Smooth muscle cell of the brain vasculature (primary cell): ENCODE measurements around the gene HIVEP3.

Experiments
- DNase-seq: peaks from one replicate; pipeline ENCODE4 v3.0.0-alpha.2; 2012; ENCODE audit warnings: low read depth, low spot score

The HIVEP3 gene

DNA sequence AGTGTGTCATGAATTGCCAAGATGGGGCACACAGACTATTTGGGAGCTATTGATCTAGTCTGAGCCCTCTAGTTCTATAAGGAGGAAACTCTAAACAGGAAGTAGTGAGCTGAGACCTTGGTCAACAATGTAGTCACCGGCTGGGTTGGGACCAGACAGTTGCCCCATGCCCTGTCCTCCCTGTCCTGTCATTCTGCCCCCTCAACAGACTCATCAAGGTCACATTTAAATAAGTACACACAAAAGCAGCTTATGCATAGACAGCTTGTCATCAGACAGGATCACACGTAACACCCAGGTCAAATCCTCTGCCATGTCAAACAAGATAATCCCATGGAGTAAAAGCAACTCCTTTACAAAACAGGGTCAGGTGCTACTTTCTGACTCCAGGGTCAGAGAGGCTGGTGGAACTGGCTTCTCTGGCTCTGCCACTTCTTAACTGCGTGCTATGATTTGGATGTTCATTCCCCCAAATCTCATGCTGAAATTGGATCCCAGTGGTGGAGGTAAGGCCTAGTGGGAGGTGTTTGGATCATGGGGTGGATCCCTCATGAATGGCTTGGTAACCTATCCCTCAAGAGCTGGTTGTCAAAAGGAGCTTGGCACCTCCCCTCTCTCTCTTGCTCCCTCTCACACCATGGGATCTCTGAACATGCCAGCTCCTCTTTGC is 128.9 kb downstream of the HIVEP3 start:
- DNase-seq = no peak

DNA sequence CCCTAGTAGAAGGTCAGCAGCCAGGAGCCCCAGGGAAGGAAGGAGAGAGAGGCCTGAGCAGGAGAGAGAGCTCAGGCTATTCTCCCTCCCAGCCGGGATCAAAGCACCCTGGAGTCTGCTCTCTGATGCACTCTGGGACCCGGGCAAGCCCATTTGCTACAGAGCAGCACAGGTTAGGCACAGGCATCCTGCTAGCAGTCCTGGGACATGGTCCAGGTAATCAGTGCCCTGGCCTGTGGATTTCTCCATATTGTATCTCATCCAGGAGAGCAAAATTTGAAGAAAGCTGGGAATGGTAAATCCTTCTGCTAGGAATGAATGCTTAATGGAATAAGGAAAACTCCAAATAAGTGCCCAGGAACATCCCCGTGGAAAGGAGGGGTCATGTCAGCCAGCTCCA is 130.3 kb downstream of the HIVEP3 start:
- DNase-seq = no peak

DNA sequence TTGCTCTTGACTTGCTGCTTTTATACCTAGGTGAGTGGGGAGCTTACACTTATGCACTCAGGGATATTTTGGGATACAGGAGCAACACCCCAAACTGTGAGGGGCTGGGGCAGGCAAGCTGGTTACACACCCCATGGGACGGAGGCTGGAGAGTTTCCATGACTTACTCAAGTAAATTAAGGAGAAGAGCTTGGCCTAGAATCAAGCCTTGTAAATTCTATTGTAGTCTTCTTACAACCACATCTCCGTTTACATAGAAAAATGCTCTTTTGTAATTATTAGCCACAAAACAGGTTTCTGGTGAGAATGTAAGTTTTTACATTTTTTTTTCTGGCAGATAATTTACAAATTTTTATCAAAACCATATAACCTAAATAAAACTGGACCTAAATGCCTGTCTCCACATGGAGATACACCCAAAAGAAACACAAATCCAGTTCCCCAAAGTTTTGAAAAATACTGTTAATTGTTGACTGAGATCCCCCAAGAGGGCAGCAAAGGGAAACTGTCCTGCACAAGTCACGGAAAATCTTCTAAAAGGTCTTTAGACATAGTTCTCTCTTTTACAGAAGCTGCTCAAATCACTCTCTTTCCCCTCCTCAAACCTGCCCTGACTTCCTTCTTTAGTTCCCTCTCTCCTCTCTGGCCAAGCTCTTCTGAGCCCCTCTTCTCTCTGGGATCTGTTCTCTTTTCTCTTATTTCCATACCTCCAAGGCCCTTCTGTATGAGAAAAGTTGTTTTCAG is 134.0 kb downstream of the HIVEP3 start:
- DNase-seq = no peak

DNA sequence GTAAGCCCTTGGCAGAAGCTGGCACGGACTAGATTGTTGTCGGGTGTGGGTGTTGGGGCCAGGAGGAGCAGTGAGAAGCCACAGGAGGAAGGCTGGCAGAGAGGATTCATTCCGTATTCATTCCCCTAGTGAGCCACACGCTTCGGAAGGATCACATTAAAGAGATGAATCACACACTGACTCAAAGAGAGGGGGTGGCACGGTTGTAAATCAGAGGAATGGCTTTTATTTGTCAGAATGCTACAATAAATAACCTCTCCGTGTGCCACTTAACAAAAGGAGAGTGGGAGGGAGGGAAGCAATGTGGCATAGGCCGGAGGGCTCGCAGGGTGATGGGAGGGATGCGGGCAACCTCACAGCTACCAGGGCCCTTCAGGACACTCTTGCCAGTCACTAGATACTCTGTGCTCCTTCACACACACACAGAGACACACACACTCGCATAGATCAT is 135.5 kb downstream of the HIVEP3 start:
- DNase-seq = no peak

DNA sequence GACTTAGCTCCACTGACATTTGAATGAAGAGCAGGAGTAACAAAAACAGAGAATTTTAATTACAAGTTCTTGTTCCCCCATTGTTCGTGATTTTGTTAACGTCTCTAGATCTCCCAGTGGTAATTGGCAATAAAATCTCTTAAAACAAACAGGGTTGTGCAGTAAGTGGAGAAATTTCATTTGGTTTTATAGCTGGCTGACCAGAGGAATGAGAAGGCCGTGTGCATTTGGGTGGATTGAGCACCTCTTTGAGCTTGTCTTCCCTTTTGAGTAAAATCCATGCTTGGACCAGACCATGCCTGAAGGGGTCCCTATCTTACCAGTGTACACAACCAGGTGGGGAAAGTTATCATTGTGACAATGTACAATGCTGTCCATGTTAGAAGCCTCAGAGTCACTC is 137.8 kb downstream of the HIVEP3 start:
- no peak for DNase-seq

DNA sequence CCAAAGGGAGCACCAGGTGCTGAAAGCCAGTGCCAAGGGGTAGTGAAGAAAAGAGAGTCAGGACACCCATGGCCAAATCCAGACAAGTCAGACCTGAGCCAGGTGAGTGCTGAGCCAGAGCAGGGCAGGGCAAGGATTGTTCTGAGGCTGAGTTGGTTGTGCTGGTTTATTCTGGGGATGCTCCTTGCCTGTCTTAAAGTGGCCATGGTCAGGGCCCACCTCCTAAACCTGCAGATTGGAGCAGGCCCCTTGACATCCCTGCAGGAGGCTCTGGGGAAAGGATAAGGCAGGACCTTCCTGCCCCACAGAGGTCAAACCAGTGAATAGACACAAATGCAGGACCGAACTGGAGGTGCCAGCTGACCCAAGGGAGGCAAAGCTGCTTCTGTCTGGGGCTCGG is 138.4 kb downstream of the HIVEP3 start:
- no peak for DNase-seq

DNA sequence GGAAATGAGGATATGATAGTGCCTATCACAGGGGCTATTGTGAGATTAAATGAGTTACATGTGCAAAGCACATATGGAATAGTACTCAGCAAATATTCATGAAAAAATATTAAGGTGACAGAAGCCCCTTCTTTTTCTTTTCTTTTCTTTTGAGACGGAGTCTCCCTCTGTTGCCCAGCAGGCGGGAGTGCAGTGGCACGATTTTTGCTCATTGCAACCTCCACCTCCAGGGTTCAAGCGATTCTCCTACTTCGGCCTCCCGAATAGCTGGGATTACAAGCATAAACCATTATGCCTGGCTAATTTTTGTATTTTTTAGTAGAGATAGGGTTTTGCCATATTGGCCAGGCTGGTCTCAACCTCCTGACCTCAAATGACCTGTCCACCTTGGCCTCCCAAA is 139.4 kb downstream of the HIVEP3 start:
- DNase-seq = no peak

DNA sequence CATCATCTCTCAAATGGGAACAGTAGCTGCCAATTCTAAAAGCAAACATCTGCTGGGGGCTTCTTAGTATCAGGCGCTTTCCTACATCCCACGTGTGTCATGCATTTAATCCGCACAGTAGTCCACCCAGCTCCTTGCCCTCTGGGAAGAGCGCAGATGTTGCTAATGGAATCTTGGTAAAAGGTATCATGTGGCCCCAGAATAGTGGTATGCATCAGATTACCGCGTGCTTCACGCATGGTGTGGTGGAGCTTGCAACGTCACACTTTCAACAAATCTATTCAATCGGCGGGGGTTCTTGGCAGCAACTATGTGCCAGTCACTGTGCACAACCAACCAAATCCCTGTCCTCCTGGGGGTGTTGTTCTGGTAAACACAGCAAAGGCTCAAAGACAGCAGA is 141.0 kb downstream of the HIVEP3 start:
- DNase-seq = no peak

DNA sequence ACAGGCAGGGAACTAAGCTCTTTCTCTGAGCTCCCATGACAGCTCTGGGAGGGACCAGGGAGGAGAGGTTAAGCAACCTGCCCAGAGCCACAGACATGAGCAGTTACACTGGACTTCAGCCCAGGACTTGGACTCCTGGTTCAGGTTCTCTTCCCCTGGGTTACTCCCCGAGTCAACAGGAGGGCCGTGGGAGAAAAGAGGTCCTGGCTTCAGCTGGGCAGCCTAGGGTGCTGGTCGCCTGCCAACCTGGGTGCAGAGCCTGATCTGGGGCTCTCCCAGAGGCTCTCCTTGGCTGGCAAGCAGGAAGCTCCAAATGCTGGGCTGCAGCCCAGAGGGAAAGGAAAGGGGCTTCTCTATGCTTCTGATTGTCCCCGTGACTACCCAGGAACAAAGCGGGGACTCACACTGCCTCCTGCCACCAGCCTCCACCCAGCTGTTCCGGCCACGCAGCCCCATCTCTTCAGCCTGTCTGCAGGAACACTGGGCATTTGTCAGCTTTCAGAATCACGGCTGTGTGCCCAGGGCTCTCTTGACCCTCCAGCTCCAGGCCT is 141.8 kb downstream of the HIVEP3 start:
- no peak for DNase-seq

DNA sequence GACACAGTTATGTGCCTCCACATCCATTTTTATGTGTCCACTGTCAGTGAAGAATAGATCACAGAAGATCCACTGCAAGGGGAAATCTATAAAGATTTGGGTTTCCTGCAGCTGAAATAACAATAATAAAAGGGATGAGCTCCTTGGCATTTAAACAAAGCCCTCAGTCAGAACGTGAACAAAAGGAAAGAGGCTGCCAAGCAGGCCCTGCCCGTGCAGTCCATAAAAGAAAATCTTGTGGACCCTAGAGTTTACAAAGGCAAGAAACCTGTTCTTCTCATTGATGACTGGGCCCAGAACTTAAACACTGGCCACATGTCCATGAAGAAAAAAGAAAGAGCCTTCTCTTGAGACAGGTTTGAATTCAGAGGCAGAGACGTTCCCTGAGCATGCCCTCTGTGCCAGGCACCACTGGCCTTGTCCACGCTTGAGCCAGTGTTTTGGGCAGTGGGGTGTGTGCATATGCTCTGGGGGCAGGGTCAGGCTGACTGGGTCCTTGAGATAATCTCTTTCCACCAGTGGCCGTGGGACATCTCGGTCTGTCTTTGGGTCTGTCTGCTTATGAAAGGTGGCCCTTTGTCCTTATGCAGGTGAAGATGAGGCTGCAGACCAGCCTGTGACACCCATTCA is 142.7 kb downstream of the HIVEP3 start:
- DNase-seq = no peak

DNA sequence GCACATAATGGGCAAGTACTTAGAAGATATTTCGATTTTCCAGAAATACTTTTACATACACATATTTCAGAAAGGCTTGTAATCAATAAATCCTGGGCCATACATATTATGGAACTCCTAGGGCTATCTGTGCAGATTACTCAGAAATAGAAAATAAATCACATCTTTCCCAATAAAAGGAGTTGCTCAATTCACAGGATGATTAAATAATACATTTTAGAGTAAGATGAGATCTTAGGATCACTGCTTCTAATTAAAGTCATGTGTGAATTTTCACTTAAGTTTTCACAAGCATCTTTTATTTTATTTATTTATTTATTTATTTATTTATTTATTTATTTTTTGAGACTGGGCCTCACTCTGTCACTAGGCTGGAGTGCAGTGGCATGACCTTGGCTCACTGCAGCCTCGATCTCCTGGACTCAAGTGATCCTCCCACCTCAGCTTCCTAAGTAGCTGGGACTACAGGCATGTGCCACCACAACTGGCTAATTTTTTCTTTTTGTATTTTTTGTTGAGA is 144.2 kb downstream of the HIVEP3 start:
- DNase-seq = no peak

DNA sequence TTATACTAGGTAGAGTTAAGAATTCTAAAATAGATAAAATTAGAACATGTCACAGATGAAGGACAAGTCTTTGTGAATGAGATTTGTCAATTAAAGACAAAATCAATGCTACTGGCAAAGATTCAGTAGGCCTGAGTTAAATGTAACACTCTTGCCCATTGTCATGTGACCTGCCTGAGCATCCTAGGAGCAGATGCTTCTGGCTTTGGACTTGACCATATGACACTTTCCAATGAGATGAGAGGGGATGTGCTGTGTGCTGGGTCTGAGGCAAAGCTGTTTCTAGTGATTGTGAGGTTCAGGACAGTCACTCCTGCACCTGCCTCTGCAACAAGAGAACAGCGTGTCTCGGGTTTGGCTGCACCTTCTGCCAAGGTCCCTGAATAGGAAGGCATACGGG is 144.9 kb downstream of the HIVEP3 start:
- no peak for DNase-seq

DNA sequence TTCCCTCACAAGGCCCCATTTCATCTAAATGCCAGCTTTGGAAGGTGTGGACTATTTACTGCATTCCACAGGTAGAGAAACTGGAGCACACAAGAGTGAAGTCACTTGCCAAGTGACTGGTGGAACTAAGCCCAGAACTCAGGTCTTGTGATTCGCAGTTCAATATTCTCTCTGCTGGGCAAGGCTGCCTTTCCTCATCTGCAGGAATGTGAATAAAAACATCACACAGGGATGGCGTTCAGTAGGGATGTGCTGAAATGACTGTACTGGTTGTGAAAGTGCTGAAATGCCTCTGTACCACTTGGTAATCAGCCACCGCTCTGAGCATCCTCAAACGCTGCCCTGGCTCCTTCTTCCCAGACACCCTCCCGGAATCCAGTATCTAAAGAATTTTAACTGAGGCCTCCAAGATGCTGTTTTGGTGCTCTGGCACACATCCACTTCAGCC is 145.6 kb downstream of the HIVEP3 start:
- DNase-seq = no peak

DNA sequence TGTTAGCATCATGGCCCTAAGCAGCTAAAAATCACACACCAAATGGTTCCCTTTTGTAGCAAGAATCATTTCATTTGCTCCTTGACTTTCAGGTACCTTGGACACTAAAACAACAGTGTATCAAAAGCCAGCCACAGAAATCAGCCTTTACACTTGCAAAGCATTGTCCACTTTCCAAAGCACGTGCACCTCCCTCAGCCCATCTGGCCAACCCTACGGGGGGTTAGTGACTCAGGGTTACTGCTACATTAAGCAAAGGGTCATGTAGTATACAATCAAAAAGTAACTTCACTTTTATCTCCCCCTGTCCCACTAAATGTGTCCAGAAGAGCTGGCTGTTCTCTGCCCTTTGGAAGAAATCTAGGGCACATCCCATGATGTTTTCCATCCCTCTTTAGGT is 149.7 kb downstream of the HIVEP3 start:
- DNase-seq = no peak

DNA sequence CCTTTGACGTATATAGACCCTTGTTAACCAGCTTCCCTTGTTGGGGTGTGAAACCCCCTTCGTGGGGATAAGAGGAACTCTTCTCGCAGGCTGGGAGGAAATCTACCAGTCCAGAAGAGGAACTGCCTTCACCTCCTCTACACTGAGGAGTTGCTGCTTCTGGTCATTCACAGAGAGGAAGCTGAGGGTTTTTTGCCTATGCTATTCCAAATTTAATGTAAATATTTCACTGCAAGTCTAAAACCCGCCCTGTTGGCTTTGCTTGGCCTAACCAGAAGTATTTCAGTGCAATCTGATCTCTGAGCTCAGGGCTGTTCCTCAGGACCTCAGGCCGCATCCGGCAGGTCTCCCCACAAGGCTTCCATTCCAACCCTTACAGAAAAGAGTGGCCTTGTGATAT is 150.1 kb downstream of the HIVEP3 start:
- DNase-seq = no peak

DNA sequence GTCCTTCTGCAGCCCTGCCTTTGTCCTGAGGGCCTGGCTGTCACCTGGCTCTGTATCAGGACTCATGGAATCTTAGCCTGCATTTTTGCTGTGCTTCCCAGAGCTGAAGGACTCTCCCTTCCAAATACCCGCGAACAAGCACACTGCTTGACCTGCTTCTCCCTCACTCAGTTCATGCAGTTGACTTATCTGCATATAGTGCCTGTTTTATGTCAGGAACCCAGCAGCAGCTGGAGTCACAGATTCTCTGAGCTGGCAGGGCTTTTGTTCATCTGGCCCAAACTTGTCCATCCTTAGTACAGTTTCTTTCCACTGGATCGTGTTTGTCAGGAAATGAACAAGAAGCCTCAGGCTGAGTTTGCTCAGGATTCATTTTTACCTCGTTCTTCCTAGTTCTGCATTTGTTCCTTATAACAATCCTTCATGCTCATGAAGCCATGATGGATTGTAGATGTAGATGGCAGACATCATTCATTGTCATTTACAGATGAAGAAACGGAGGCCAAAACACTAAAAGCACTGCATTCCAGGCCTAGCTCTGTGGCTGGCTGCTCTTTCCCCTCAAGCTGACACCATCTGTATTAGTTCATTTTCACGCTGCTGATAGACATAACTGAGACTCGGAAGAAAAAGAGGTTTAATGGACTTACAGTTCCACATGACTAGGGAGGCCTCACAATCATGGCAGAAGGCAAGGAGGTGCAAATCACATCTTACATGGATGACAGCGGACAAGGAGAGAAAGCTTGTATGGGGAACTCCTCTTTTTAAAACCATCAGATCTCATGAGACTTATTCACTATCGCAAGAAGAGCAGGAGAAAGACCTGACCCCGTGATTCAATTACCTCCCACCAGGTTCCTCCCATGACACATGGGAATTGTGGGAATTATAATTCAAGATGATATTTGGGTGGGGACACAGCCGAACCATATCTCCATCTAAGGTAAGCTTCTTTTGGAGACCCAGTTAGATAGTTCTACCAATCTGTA is 150.9 kb downstream of the HIVEP3 start:
- DNase-seq = no peak

DNA sequence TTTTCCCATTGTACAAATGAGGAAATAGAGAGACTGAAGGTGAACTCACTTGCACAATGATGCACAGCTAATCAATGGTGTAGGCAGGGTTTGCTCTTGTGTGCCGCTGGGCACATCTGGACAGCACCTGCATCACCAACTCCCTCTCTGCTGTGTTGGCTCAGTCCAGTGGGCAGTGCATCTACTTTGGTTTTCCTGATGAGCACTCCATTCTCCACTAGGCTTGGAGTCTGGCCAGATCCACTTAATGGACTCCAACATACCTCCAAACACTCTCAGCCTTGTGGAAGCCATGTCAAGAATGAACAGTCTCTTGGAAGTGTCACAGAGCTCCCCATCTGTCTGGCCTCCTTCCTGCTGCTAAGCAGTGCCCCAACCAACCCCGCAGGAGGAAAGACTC is 152.2 kb downstream of the HIVEP3 start:
- DNase-seq = no peak

DNA sequence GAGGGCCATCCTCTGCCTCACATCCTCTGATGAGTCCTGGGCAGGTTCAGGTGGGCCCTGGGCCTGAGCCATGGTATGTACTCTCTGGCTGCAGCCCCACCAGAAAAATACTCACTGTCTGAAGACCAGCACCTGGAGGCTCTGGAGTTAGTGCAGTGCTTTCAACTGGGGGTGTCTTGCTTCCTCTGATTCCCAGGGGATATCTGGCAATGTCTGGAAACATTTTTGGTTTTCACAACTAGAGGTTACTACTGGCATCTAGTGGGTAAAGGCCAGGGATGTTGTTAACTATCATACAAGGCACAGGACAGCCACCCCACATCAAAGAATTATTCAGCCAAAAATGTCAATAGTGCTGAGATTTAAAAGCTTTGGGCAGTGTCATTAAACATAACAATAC is 152.7 kb downstream of the HIVEP3 start:
- DNase-seq = no peak

DNA sequence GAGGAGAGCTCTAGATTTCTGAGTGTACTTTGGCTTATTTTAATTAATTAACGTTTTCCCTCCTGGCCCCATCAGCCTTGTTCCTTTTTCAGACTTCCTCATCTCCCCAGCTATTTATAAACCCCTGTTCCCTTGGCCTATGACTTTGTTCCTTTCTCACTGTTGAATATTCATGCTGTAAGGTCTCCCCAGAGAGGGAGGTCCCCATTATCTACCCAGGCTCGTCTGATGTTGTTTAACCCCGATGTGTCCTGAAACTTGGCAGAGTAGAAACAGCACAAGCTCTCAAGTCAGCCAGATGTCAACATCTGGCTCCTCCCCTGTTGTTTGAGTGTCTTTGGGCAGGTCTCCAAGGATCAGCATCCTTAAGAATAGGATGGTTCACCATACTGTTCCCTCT is 153.6 kb downstream of the HIVEP3 start:
- DNase-seq = no peak

DNA sequence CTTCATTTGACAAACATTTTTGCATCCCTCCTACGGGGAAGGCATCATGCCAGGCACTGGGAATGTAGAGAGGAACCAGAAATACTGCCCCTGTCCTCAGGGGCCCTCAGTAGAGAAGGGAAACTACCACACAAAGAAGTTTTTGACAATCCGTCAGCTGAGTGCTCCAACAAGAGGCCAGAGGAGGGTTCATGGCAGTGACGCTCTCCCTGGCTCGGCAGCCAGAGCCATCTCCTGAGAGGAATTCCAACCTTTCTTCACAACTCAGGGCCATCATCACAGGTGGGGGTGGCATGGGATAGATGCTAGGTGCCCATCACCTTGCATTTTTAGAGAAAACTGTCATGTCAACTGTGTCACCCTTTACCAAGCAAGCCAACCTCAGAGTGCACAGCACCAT is 154.1 kb downstream of the HIVEP3 start:
- no peak for DNase-seq

DNA sequence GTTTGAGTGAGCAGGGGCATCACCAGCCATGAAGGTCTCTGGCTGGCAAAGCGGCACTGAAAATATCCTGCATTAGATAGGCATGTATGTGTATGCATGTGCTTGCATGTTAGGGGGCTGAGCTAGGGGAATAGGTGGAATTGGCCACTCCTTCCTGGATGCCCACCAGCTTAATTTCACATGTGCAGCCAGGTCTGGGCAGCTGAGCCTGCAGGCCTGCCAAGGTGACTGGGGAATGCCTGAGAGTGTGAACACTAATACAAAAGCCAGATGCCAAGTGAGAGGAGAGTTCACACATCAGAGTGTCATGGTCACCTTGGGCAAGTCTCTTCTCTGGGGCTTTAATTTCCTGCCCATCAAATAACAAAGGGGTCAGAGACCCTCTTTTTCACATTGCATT is 155.9 kb downstream of the HIVEP3 start:
- DNase-seq = no peak
